HG03439 (cell line): Measurements from ENCODE around the gene TSC22D2.
A peak's percentile ranks its signal among the peaks of the same experiment; 100 is the strongest.

Experiments used
- ATAC-seq: cut with Tn5 transposase; IDR thresholded peaks from one replicate; pipeline ENCODE4 v1.9.1; 2021; ENCODE audit warnings: mild to moderate bottlenecking, moderate library complexity; ENCODE audit not compliant: unreplicated experiment

Gene TSC22D2

DNA sequence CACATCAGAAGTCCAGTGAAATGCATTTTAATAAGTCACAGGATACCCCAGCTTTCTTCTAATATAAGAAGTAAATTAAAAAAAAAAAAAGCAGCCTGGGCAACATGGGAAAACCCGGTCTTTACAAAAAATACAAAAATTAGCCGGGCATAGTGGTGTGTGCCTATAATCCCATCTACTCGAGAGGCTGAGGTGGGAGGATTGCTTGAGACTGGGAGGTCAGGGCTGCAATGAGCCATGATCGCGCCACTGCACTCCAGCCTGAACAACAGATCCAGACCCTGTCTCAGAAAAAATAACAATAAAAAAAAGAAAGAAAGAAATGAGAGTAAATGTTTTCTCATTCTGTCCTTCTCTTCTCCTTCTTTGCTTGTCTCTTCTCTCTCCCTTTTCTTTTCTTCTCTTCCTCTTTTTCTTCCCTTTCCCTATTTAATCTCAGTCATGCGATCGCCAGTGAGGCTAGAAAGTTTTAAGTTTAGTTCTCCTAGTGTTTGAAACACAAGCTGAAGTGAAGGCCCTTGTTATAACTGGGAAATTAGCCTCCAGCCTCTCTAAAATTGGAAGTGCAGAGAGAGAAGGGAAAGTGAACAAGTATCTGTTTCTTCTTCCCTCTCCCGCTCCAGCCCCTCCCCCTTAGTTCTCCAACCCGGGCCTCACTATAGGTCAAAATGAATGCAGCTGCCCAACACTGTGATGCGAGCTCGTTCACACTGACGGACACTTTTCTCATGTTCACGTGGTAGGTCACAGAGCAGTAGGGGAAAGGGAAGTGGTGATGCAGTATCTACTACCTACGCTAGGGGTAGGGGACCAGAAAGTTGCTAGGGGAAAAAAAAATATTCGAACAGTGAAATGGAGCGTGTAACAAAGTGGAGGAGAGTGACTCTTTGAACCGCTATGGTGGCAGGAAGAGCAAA, 23.5 kb upstream of the TSC22D2 start:
- peak; percentile 98 for ATAC-seq

DNA sequence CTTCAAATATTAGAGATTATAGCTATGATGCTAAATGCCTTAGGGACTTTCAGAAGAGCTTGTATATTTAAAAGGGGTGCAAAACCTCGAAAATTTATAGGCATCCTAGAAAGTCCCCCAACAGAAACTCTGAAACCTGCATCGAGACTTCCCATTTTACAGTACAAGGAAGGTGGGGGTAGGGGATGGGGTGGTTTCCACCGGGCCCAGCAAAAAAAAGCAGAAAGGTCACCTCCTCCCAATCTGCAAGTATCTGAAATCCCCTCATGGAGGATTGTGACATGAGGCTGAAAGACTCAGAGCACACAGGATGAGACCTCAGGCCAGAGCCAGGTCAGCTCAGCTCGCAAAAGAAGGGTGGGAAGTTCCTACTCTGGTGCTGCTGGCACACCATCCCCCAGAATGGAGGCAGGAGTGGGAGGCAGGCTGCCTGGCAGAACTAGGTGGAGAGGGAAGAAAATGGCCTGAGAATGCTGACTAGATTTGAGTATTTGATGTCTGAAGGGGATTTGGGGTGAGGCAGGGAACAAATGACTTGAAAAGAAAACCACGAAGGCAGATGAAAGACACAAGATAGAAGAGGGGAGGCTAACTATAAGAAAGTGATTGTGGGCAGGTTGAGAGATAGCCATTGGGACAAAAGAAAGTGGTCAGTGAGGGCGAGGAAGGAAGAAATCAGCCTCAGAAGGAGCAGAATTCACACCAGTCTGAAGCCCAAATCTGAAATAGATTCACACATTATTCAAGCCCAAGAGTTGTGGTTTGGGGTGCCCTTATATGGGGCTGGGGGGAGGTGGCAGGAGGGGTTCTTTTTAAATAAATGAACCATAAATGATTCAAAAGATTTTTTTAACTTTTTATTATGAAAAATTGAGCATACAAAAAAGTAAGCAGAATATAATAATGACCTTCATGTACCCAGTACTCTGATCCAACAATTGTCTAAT, 22.5 kb upstream of the TSC22D2 start:
- ATAC-seq, result peak; percentile 36

DNA sequence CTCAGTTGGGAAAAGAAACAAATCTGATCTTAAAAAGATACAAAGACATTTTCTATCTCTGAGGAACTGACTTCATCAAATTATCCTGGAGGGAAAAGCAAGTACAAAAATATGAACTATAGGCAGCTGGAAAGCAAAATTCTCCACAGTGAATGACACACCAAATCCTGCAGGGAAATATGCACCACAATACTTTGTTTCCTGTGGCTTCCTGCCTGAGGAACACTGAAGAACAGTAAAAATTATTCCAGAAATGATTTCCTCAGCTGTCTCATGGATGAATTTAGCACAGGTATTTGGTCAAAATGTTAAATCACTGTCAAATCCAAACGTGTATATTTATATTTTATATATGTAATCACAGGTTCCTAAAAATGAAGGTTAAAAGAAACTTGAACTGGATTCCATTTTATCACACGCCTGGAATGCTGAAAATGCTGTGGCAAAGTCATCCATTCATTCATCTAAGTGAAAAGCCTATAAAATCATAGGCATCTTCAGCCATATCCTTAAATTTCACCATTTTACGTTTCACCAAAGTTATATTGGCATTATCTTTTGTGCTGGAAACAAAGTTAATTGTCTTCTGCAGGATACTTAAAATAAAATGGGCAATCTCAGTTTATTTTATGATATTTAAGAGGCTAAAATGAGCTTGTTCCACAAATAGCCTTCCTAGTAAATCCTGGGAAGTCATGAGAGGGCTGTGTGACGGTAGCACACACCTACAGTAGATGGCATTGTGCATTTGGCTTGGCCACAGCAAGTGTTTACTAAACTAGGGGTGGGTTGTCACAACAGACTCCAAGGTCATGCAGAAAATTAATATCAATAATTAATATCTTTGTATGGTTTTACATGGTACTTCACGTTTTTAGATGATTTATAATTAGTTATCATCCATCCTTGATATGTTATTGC, 19.3 kb upstream of the TSC22D2 start:
- ATAC-seq, result no peak

DNA sequence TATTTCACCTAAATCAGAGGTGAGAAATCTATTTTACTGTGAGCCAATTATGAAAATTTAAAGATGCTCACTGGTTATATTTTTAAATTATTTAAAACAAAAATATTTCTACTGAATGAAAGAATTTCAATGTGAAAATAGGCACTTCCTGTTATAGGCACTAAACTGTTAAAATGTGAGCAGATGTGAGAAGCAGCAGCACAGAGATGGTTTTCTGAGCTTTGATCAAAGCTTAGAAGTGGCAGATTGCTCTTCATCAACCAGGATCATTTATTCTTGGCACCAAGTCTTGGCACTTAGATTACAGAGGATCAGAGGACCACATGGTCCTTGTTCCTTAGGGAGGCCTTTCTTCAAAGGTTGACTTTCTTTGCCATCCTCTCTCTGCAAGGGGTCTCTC, 18.0 kb upstream of the TSC22D2 start:
- ATAC-seq, result no peak

DNA sequence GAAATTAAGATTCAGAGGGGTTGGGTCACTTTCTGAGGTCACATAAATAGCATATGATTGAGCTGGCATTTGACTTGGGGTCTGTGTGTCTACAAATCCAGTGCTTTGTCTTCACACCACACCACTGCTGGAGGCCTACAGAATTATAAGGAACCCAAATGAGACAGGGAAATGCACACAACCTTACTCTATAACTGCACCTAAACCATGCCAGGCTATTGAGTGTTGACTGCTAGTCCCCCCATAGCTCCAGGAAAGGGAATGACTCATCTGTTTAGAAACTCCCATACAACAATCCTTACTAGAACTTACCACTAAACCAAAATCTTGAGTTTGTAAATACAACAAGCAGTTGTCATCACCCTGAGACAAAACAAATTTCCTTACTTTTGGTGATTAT, 16.9 kb upstream of the TSC22D2 start:
- no peak for ATAC-seq

DNA sequence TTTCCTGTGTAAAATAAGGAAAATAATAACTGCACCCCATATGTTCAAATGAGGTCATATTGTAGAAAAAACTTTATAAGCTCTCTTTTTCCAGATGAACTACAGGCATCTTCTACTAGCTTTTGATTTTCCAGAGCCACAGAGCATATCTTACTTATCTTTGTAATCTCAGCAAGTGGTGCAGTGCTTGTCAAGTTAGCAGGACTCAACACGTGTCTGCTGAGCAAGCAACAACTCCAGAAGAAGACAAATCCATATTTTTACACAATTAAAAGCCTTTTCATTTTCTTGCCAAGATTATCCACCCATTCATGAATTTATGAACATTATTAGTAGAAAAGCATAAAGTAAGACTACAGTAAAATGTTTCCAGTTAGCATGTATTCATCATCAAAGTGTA, 14.4 kb upstream of the TSC22D2 start:
- ATAC-seq, result no peak

DNA sequence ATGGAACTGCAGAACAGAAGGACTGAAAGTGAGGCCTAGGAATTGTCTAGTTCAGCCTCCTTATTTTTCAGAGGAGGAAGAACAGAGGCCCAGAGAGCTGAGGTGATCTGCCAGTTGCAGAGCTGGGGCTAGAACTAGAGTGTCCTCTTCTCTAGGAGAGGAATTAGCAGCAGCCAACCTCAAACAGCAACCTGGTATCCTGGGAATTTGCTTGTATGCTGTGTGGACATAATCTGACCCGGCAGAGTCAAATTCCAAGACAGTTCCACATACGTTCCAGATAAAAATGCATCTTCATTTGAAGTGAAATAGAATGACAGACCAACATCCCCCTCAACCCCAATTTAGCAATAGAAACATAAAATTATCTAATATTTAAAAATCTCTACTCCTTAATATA, 13.5 kb upstream of the TSC22D2 start:
- ATAC-seq, result no peak

DNA sequence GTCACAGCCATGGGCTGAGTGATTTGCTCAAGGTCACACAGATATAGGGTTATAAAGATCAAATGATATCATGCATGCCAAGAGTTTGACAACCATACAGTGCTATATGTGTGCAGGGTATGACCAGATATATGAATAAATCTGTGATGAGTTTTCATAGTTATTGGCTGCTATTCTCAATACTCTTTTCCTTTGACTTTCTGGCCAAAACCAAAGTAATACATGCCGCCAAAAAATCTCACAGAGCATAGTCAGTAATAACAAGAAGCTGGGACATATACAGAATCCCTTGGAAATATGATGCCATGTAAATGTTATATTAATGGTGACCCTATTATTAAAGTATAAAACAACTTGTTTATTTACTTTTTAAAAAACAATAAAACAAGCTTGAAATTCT, 11.6 kb upstream of the TSC22D2 start:
- ATAC-seq, result no peak

DNA sequence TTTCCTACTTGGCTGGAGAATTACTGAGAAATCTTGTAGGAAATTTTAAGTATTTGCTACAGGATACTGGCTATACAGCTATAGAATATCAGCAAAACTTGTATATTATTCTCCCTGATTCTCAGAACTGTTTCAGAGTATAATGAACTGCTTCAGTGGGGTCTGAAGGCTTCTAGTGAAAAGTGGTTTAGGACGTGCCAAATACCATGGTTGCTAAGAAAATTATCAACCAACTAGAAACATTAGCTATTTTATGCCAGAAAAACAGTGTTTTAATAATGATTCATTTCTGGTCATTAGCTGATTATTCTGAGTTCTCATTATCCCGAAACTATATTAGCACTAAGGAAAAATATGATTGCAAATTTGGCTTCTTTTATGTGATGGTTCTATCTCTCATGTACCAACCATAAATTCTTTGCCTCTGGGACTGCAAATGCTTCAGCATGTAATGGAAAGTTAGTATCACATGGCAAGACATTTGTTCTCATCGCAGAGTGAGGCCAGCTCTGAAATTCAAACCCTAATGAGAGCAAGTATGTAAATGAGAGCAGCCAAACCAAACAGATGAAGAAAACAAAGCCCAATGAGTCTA, 11.0 kb upstream of the TSC22D2 start:
- ATAC-seq, result no peak

DNA sequence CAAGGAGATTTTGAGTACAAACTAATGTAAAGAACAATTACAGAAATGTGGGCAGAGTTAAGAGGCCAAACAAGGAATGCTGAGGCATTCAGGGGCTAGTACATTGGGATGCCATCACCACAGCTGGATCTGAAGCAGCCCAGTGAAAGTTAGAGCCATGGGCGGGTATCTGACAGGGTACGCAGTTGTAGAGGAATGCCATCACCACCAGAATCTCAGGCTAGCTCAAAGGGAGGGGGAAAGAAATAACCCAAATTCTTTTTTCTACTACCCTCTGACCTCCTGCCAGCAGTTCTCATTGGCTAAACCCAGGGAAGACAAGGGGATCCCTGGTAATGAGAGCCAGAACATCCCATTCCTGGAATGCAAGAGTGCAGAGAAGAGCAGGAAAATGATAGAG, 9.0 kb upstream of the TSC22D2 start:
- ATAC-seq, result no peak

DNA sequence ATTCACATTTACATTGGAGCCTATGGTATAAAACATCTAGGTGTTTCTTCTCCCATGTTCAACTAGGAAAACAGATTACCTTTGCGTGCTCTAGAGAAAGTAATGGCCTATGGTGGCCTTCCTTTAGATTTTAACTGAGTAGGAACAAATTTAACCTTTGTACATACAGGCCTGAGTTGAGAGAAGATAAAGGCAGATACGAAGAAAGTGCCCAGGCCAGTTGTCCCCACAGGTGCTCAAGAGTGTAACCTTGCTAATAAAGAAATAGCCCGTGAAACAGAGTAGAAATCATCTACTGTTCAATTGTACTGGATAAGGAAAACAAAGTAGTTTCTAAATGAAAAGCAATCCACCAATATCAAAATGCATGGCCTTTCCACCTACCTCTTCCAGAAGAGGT, 6.8 kb upstream of the TSC22D2 start:
- ATAC-seq, result no peak

DNA sequence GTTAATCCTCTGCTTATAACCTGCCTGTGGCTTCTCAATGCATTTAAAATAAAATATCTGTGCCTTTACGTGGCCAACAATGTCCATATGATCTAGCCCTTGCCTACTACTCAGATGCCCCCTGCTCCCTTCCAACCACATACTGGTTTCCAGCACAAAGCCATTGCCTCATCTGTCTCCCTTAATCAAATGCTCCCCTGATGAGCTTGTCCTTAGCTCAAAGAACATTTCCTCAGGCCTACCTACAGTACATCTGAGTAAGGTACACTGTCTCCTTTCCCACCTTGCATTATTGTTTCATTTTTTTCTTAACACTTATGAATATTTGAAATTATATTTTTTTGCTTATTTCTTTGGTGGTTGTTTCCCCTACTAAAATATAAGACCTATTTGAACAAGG, 5.9 kb upstream of the TSC22D2 start:
- no peak for ATAC-seq

DNA sequence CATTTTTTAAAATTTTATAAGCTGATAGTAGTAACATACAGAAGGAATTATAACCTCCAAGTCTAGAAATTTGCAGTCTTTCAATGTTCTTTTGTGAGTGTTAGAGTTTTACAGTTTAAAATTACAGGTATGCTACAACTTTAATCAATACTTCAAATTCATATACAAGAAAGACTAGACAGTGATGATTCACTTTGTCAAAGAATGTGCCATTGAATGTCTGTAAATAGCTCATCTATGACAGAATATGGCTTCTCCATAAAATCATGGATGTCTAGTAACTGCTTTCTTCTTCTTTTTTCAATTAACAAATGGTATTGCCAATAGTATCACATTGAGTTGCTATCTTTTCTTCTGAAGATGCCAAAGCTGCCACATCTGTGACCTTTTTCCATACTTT, 4.1 kb upstream of the TSC22D2 start:
- no peak for ATAC-seq

DNA sequence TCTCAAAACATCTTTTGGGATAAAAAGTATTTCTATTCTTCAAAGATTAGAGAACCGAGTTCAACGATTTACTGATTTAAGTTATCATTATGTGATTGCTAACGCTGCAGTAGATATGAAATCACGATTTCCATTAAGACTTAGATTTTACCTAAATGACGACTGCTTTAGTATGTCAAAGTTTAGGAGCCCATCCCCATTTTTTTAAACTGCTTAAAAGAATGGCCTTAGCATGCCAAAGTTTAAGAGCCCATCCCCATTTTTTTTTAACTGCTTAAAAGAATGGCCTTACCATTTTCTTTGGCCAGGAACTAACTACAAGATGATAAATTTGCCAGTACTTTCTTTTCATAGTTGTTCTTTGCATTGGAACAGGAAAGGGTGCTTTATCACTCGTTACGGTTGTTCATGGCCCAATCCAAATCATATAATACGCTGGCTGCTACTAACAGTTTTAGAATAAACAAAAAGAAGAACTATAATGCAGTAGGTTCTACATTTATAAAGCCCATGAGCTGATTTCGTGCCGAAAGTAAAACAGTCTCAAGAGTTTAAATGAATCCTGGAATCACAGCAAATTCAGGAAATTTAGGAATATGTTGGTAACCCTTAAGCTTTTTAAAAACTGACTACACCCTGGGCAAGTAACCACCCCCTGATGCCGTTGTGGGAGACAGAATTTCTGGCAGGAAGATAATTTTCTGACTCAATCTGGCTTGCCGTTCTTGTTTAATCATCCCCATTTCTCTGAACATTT, 869 bp upstream of the TSC22D2 start:
- no peak for ATAC-seq

DNA sequence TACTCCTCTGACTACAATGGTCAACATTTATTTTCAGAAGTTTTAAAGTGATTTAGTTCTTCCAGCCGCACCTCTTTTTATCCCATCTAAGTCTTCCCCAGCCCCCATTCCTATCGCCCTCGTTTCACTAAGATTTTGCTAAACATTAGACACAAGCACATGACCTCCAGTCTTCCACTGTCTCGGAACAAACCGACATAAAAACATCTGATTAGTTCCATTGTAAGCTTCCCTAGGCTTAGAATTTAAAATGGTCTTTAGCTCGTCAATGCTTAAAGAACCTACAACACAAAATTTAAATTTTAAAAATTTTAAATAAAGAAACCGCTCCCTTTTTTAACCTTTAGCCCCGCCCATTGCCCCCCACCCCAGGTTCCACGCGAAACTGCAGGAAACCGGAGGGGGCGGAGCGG, 284 bp upstream of the TSC22D2 start:
- ATAC-seq, result no peak

DNA sequence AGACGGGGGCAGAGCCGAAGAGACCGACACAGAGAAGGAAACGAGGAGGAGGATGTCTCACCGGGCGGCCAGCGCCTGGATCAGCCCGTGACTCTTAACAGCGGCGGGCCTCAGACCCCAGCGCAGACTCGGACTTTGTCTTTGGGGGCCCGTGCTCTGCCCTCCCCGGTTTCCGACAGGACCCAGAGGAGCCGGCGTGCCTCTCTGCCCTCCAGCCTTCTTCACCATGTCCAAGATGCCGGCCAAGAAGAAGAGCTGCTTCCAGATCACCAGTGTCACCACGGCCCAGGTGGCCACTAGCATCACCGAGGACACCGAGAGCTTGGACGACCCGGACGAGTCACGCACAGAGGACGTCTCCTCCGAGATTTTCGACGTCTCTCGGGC, 1.0 kb downstream of the TSC22D2 start:
- no peak for ATAC-seq

DNA sequence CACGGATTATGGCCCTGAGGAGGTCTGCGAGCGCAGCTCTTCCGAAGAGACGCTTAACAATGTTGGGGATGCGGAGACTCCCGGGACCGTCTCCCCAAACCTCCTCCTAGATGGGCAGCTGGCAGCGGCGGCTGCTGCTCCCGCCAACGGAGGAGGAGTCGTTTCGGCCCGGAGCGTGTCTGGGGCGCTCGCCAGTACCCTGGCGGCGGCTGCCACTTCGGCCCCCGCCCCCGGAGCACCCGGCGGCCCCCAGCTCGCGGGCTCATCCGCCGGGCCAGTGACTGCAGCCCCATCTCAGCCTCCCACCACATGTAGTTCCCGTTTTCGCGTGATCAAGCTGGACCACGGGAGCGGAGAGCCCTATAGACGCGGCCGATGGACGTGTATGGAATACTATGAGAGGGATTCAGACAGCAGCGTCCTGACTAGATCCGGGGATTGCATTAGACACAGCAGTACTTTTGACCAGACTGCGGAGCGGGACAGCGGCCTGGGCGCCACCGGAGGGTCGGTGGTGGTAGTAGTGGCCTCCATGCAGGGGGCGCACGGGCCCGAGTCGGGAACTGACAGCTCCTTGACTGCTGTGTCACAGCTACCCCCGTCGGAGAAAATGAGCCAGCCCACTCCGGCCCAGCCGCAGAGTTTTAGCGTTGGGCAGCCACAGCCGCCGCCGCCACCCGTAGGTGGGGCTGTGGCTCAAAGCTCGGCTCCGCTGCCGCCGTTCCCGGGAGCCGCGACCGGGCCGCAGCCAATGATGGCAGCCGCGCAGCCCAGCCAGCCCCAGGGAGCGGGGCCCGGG, 1.6 kb downstream of the TSC22D2 start:
- ATAC-seq, result peak; percentile 32

DNA sequence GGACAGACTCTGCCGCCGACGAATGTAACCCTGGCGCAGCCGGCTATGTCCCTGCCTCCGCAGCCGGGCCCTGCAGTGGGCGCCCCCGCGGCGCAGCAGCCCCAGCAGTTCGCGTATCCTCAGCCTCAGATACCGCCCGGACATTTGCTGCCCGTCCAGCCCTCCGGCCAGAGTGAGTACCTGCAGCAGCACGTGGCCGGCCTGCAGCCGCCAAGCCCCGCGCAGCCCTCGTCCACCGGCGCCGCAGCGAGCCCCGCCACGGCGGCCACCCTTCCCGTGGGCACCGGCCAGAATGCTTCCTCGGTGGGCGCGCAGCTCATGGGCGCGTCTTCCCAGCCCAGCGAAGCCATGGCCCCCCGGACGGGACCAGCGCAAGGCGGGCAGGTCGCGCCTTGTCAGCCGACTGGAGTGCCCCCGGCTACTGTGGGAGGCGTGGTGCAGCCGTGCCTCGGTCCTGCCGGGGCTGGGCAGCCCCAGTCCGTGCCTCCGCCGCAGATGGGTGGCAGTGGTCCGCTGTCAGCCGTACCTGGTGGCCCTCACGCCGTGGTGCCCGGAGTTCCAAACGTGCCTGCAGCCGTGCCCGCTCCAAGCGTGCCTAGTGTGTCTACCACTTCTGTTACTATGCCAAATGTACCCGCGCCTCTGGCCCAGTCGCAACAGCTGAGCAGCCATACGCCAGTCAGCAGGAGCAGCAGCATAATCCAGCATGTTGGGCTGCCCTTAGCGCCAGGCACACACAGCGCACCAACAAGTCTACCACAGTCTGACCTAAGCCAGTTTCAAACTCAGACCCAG, 2.4 kb downstream of the TSC22D2 start:
- ATAC-seq, result no peak
